Measurements from ENCODE around the gene PIGB.
A peak's percentile ranks its signal among the peaks of the same experiment; 100 is the strongest.

DNA sequence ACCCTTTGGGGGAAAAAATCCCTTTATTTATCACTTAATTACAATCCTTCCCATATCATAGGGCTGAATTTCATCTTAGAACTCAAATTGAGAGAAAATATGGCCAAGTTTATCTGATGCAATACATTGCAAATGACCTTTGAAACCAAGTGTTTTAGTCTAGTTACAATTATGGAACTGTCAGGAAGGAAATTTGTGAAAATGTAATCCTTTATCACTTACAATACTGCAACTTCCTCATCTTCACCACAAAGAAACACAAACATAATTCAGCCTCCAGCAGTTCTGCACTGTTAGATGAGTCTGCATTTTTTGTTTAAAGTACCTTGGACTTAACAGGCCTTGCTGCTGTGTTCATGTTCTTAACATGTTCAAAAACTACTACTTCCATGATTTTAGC lies 84.5 kb downstream of the PIGB start:
- no peak for TF ChIP-seq POLR2A (IDR thresholded peaks at IDR 0.05; ENCODE audit: low read depth, low read length)
- TF ChIP-seq TAF1 (IDR thresholded peaks at IDR 0.05; ENCODE audit: low read depth, low read length): no peak
- no peak for TF ChIP-seq POLR2AphosphoS5 (IDR thresholded peaks at IDR 0.05; ENCODE audit: low read depth, low read length)
- no peak for TF ChIP-seq PAX5 (IDR thresholded peaks at IDR 0.05; ENCODE audit: insufficient read depth, low read length, severe bottlenecking)
- TF ChIP-seq SPI1 (IDR thresholded peaks at IDR 0.05; ENCODE audit: low read depth, low read length): peak; percentile 31; the same call in 1 of the 2 replicates
- TF ChIP-seq POU2F2 (IDR thresholded peaks at IDR 0.05; ENCODE audit: low read depth, low read length): no peak
